IMR-90 (cell line): Measurements from ENCODE around the gene KCNK5. TPM values are rescaled to one million over a fixed set of nuclear protein-coding genes. Genes with fewer than 3 reads are reported as not detected.

ENCODE experiments used
- ATAC-seq: fragments of 200-7000 bp; cut with Tn5 transposase; 2 replicates; pipeline ENCODE4 v1.9.1; 2020; ENCODE audit warnings: low read depth, mild to moderate bottlenecking, moderate library complexity
- BruUV-seq: library from RNA; stranded (reverse); fragments of 400-500 nt; replicated peaks from 2 replicates; lab custom pipeline; 2021; lab: Mats Ljungman, UMichigan
- CTCF ChIA-PET: fragments of 300-600 bp; formaldehyde crosslinking; extraction: SDS; loops from one replicate; lab custom pipeline; 2021; ENCODE audit warnings: antibody characterized with exemption; lab: Yijun Ruan, JAX
- POLR2A ChIA-PET: fragments of 300-600 bp; sonication (Branson Sonifier 250); formaldehyde crosslinking; loops from one replicate; lab custom pipeline; 2022; ENCODE audit warnings: antibody characterized with exemption; ENCODE audit not compliant: unreplicated experiment; lab: Charles Lee
- DNase-seq: peaks from one replicate; pipeline ENCODE4 v3.0.0; 2013
- H2AFZ ChIP-seq: replicated peaks from 2 replicates; pipeline ENCODE3; 2013; ENCODE audit warnings: low read length, mild to moderate bottlenecking; ENCODE audit not compliant: poor library complexity
- H2AK5ac ChIP-seq: 2 replicates; pipeline ENCODE4 v1.6.1; 2013; ENCODE audit warnings: low read depth, low read length, inconsistent platforms
- H2AK9ac ChIP-seq: replicated peaks from 2 replicates; pipeline ENCODE3; 2013; ENCODE audit warnings: mild to moderate bottlenecking, low read depth, low read length, moderate library complexity; ENCODE audit not compliant: poor library complexity
- H2BK120ac ChIP-seq: 2 replicates; pipeline ENCODE4 v1.6.1; 2013; ENCODE audit warnings: low read depth, low read length, inconsistent platforms
- H2BK15ac ChIP-seq: 3 replicates; pipeline ENCODE4 v1.6.1; 2013; ENCODE audit warnings: low read depth, low read length, inconsistent platforms
- H2BK20ac ChIP-seq: 2 replicates; pipeline ENCODE4 v1.6.1; 2013; ENCODE audit warnings: low read depth, mild to moderate bottlenecking, inconsistent platforms, low read length, moderate library complexity
- H2BK5ac ChIP-seq: 2 replicates; pipeline ENCODE4 v1.6.1; 2013; ENCODE audit warnings: mild to moderate bottlenecking, low read depth, low read length, inconsistent platforms; ENCODE audit not compliant: poor library complexity, severe bottlenecking
- H3K14ac ChIP-seq: replicated peaks from 2 replicates; pipeline ENCODE4 v1.6.1; 2013; ENCODE audit warnings: low read depth, low read length, inconsistent platforms
- H3K18ac ChIP-seq: 2 replicates; pipeline ENCODE4 v1.6.1; 2013; ENCODE audit warnings: low read depth, low read length, control low read depth
- H3K23ac ChIP-seq: 2 replicates; pipeline ENCODE4 v1.6.1; 2013; ENCODE audit warnings: low read depth, low read length, inconsistent platforms
- H3K27ac ChIP-seq: 2 replicates; pipeline ENCODE4 v1.5.1; 2013; ENCODE audit warnings: mild to moderate bottlenecking, control low read depth, low read length; ENCODE audit not compliant: insufficient read depth
- H3K27me3 ChIP-seq: 2 replicates; pipeline ENCODE4 v1.6.1; 2013; ENCODE audit warnings: low read length; ENCODE audit not compliant: control insufficient read depth, insufficient read depth
- H3K36me3 ChIP-seq: 2 replicates; pipeline ENCODE4 v1.6.1; 2013; ENCODE audit warnings: low read length, mixed read lengths; ENCODE audit not compliant: control insufficient read depth, insufficient read depth
- H3K4ac ChIP-seq: 2 replicates; pipeline ENCODE4 v1.6.1; 2013; ENCODE audit warnings: low read depth, low read length, inconsistent platforms
- H3K4me1 ChIP-seq: 2 replicates; pipeline ENCODE4 v1.6.1; 2013; ENCODE audit warnings: low read length, mixed read lengths; ENCODE audit not compliant: control insufficient read depth, insufficient read depth
- H3K4me2 ChIP-seq: 2 replicates; pipeline ENCODE4 v1.6.1; 2013; ENCODE audit warnings: low read depth, mild to moderate bottlenecking, control low read depth, low read length, moderate library complexity
- H3K4me3 ChIP-seq: 2 replicates; pipeline ENCODE4 v1.5.1; 2013; ENCODE audit warnings: low read depth, mild to moderate bottlenecking, control low read depth, low read length, moderate library complexity; ENCODE audit not compliant: insufficient read depth
- H3K56ac ChIP-seq: 2 replicates; pipeline ENCODE4 v1.6.1; 2013; ENCODE audit warnings: low read length, inconsistent platforms; ENCODE audit not compliant: insufficient read depth; ENCODE audit errors: extremely low read depth
- H3K79me1 ChIP-seq, 2 experiments: 2 replicates each; pipeline ENCODE4 v1.6.1; 2013; ENCODE audit warnings: low read length in 2 of 2, inconsistent platforms in 1 of 2, low read depth in 1 of 2
- H3K9ac ChIP-seq: 2 replicates; pipeline ENCODE4 v1.6.1; 2013; ENCODE audit warnings: low read depth, low read length, control low read depth
- H3K9me1 ChIP-seq: 2 replicates; pipeline ENCODE4 v1.6.1; 2013; ENCODE audit warnings: low read length, inconsistent platforms; ENCODE audit not compliant: insufficient read depth
- H3K9me3 ChIP-seq: 2 replicates; pipeline ENCODE4 v1.6.1; 2013; ENCODE audit warnings: low read length; ENCODE audit not compliant: control insufficient read depth, insufficient read depth
- H4K20me1 ChIP-seq: 2 replicates; pipeline ENCODE4 v1.6.1; 2013; ENCODE audit warnings: low read length, inconsistent platforms; ENCODE audit not compliant: insufficient read depth
- H4K5ac ChIP-seq: 2 replicates; pipeline ENCODE4 v1.6.1; 2013; ENCODE audit warnings: mild to moderate bottlenecking, low read depth, low read length, control low read depth
- H4K8ac ChIP-seq, 2 experiments: 2 replicates each; pipeline ENCODE4 v1.6.1; 2013; ENCODE audit warnings: low read depth in 2 of 2, low read length in 2 of 2, control low read depth in 1 of 2, inconsistent platforms in 1 of 2
- H4K91ac ChIP-seq: 2 replicates; pipeline ENCODE4 v1.6.1; 2013; ENCODE audit warnings: low read depth, low read length, inconsistent platforms; ENCODE audit not compliant: insufficient read depth
- CEBPB ChIP-seq: IDR thresholded peaks from 2 replicates; pipeline ENCODE4 v1.6.1; 2012; ENCODE audit warnings: low read depth, low read length, improper control_type of control experiment
- WGBS, 2 experiments: methylation state at CpG; one replicate each; pipeline versions ENCODE4 v1.1.5 to v1.1.7; 2013; ENCODE audit warnings: missing lambda C conversion rate in 2 of 2; ENCODE audit not compliant: insufficient read length in 1 of 2; ENCODE audit errors: extremely low coverage in 2 of 2; 5-methylcytosine and 5-hydroxymethylcytosine counted together
- dilution Hi-C: fragments of 300-500 bp; cut with HindIII; formaldehyde crosslinking; loops from one replicate; pipeline ENCODE4 v1.14.3; 2018; ENCODE audit warnings: low sequenced_read_pairs; ENCODE audit not compliant: unreplicated experiment
- in situ Hi-C: fragments of 300-500 bp; cut with MboI; formaldehyde crosslinking; loops from 3 replicates; pipeline ENCODE4 v1.14.3; 2019; ENCODE audit warnings: low sequenced_read_pairs, inconsistent platforms, mixed read lengths
- intact Hi-C: fragments of 100-400 bp; cut with micrococcal nuclease; formaldehyde crosslinking; loops from 2 replicates; pipeline ENCODE4 v1.10.0; 2022
- polyA plus RNA-seq, 3 experiments: library from polyadenylated mRNA; depleted of rRNA; stranded (reverse); fragments of >200 nt; gene quantifications; 2 replicates each; pipeline ENCODE4 v1.2.3, GENCODE V29; 2012; ENCODE audit warnings: low replicate concordance in 1 of 3
- total RNA-seq: library from RNA; depleted of rRNA; stranded (reverse); fragments of >200 nt; gene quantifications from 2 replicates; pipeline ENCODE4 v1.2.3, GENCODE V29; 2012

Gene KCNK5
- total and polyA plus RNA-seq, 2 of the 4 experiments (the other 2 are of a cell fraction) = not detected

DNA sequence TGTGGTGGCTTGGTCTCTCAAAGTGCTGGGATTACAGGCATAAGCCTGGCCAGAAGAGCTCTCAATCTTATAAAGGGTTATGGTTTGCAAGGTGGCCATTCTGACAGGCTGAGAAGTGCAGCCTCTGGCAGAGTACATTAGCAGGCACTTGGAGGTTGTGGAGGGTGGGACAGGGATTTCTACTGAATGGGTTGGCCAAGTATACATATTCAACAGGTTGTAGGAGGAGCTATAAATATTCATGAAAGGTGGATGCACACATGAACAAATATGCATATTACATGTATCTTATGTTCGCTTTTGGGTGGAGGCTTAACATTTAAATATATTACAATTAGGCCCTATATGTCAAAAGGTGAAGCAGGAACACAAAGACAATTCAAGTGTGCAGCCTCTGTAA lies 20.0 kb upstream of the KCNK5 start:
- no CpG with 5 or more reads among the region's 1 CpG for WGBS, 2 experiments
- H3K4ac ChIP-seq = no peak overlapping the region
- dilution Hi-C loops = no loop called here
- H4K91ac ChIP-seq = no peak overlapping the region
- no peak overlapping the region for H2AK9ac ChIP-seq
- no peaks in the 10 kb centered on the region for H3K9me1 ChIP-seq
- H3K4me1 ChIP-seq = no peaks in the 10 kb centered on the region
- H2BK20ac ChIP-seq = no peak overlapping the region
- no peak overlapping the region for H2AFZ ChIP-seq
- H4K8ac ChIP-seq = no peak overlapping the region
- no peak overlapping the region for H3K18ac ChIP-seq
- intact Hi-C loops = no loop called here
- no peak for TF ChIP-seq CEBPB
- H3K27ac ChIP-seq = no peak overlapping the region
- BruUV-seq = no TSS peak
- ChIA-PET CTCF (no interaction called here), POLR2A (no interaction called here)
- no peaks in the 10 kb centered on the region for H4K20me1 ChIP-seq
- H2BK120ac ChIP-seq = no peak overlapping the region
- H3K4me2 ChIP-seq = no peak overlapping the region
- H3K9me3 ChIP-seq = no peaks in the 10 kb centered on the region
- H2AK5ac ChIP-seq = no peak overlapping the region
- DNase-seq = no peak
- no peaks in the 10 kb centered on the region for H3K79me1 ChIP-seq
- no peak overlapping the region for H2BK15ac ChIP-seq
- H3K56ac ChIP-seq = no peak overlapping the region
- H3K23ac ChIP-seq = no peak overlapping the region
- H2BK5ac ChIP-seq = no peak overlapping the region
- no peaks in the 10 kb centered on the region for H3K36me3 ChIP-seq
- no peak overlapping the region for H4K5ac ChIP-seq
- H3K9ac ChIP-seq = no peak overlapping the region
- in situ Hi-C loops = no loop called here
- H3K27me3 ChIP-seq = no peaks in the 10 kb centered on the region
- no peak overlapping the region for H3K4me3 ChIP-seq
- no peak for ATAC-seq
- H3K14ac ChIP-seq = no peak overlapping the region
